ENCODE measurements around the gene CYP21A2. TPM values are rescaled to one million over a fixed set of nuclear protein-coding genes. Genes with fewer than 3 reads are reported as not detected.

The CYP21A2 gene
- total RNA-seq, 1 experiment from 2014 or later = not detected

DNA sequence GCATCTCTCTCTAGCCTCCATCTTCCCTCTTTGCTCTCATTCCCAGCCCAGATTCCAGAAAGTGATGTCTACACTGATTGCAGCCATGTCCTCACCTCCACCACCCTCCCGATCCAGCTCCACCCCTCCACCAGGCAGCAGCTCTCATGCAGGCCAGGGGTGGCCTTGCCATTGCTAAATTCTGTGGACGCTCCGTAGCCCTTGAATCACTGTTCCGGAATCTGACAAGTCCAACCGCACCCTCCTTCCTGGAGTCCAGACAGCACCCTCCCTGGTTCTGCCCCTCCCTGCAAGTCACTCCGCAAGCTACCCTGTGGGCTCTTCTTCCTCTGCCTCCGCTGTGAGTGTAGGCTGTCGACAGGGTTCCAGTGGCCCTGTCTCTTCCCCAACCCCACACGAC lies 44.7 kb downstream of the CYP21A2 start:
- peak; percentile 85 for DNase-seq (ENCODE audit: low read depth)

DNA sequence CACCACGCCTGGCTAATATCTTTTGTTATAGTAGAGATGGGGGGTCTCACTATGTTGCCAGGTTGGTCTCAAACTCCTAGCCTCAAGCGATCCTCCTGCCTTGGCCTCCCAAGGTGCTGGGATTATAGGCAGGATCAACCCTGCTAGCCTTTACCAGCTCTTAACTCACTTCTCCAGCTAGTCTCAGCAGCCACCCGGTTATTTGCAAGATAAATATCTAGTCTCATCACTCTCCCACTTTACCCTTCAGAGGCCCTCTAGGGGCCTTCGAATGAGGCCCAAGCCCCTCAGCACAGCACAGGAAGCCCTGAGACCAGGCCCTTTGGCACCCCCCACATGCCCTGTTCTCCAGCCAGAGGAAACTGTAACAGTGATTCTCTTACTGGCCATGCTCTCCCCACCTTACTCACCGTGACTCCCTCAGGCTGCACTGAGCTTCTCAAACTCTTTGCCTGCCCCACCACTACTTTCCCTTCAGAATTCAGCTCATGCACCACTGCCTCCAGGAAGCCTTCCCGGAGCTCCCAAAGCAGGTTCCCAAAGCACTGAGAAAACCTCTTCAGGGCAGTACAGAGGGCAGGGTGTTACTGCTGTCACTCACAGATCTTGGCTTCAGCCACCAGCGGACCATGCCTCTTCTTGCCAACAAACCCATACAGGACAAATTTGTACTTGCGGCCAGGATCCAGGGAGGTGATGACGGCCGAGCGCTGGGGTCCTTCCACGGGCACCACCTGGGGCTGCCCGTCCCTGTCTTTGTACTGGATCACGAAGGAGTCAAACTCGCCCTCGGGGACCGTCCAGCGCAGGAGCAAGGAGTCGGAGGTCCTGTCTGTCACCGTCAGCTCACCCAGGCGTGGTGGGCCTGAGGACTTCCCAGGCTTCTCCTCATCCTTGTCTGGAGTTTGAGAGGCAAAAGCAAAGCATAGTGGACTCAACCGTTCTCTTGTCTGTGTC lies 45.9 kb downstream of the CYP21A2 start:
- no peak for DNase-seq (ENCODE audit: low read depth)

DNA sequence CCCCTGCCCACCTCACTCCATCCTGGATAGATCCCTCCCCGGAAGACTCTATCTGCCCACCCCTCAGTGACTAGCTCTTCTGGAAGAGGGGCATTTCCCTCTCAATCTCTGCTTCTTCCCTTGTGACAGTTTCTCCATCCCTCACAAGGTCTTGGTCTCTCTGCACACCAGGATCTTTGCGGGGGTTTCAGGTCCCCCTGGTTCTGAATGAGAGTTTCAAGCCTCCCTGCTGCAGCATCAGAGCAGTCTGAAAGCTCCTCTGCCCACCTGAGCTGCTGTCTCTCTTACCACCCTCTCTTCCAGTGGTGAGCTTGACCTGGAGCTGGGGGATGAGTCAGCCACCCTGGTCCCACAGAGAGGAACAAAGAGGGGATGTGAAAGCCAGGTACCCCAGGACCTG lies 46.6 kb downstream of the CYP21A2 start:
- DNase-seq (ENCODE audit: low read depth) = no peak

DNA sequence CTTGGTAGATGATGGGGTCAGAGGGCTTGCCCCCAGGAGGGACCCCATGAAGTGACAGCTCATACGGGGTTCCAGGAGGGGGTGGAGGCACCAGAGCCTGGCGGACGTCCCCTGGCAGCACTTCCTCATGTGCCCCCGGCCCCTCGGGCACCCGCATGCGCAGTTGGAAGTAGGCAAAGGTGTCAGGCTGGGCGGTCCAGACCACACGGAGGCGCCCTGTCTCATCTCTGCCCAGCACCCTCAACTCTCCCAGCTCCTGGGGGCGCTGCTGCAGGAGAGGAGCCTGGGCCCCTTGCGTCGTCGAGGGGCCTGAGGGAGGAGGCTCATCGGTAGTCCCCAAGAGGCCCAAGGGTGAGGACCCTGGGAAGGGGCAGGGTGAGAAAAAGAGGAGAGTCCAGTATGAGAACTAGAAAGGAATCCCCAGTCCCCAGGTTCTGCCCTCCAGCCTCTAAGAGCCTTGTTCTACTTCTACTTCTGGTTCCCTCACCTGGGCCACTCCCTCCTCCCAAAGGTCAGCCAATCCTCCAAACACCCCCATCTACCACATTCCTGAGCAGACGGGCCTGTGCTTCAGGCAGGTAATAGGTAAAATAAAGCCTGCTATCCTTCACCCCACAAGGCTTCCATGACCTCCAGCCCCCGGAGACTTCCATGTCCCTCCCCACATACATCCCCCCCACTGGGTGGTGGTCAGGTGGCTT lies 47.7 kb downstream of the CYP21A2 start:
- no peak for DNase-seq (ENCODE audit: low read depth)

DNA sequence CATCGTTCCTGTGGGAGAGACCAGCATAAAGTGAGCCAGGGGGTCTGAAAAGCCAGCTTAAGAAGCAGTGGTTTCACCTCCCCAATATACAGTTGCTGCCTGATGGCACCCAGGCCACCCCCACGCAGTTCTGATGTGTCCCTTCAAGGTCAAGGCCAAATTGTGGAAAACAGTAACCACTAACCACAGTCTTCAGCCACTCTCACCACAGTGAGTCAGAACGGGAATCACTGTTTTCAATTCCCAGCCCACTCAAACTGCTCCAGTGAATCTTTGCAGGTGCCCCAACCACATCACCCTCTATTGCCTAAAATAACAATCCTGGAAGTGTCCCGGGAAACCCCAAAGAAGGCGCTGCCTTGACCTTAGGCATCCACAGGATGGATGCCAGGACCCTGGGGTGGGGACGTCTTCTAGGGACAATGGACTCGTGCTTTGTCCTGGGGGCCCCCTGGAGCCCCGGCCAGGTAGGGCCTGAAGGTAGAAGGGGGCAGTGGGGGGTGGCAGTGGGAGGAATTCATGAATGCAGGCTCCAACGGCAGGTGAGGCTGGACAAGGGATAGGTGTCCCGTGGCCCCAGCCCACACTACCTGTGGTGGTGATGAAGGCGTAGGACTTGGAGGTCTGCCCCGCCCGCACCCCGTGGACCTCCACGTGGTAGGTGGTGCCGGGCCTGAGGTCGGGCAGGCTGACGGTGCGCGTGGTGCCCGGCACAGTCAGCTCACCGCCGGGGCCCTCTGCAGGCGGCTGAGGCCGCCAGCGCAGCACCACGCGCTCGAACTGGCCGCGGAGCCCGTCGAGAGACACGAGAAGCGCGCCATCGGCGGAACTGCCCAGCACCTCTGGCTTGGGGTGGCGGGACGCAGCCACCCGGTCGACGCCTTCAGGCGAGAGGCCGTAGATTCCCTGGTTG lies 48.7 kb downstream of the CYP21A2 start:
- DNase-seq (ENCODE audit: low read depth) = peak; percentile 92

DNA sequence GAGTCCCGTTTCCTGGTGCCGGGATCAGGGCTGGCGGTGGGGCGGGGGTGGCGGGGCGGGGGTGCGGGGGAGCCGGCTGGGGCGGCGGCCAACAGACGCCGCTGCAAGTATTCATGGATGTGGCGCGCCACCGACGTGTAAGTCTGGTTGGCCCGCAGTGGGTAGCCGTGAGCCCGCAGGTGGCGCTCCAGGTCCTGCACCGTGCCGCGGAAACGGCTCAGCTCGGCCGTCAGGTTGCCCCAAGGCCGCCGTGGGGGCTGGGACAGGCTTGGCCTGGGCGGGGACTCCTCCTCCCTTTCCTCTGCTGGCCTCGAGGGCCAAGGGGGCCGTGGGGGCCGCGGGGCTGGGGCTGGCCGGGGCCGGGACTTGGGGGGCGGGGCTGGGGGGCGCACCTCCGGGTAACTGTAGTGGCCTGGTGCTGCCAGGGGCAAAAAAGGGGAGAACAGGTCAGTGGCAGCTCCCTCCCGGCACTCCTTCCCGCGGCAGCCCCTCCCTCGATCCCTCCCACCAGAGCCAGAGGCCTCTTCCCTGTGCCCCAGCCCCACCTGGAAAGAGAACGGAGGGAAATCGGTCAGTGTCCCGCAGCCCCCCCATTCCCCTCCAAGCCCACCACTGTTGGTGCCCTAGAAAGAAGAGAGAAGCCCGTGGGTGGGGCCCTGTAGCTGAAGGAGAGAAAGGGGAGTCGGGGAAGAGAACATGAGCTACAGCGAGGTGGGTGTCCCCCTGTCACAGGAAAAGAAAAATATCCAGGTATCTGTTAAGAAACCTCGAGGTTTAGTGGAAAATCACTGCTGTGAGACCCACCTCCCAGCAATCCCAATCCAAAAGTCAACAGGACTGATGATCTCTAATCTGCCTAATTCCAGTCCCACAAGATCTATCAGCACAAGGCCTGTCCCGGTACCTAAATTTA lies 49.6 kb downstream of the CYP21A2 start:
- peak; percentile 59 for DNase-seq (ENCODE audit: low read depth)

DNA sequence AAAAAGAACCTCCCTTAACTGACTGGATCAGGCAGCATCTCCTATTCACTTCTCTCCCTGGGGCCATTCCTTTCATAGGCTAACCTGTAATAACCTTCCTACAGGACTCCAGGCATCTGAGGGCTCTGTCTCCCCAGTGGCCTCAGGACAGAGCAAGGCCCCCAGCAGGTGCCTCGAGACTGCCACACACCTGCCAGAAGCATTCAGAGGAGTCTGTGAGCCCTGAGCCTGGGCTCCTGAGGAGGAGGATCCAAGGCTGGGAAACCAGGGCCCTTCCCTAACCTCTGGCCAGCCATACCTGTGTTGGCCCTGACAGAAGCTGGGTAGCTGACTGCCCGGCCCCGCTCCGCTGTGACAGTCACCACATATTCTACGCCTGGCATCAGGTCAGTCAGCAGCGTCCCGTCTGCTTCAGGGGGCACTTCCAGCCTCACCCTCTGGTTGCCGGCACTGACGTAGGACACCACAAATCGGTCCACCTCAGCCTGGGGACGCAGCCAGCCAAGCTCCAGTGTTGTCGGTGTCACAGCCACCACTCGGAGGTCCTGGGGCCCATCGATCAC lies 50.4 kb downstream of the CYP21A2 start:
- DNase-seq (ENCODE audit: low read depth) = no peak

DNA sequence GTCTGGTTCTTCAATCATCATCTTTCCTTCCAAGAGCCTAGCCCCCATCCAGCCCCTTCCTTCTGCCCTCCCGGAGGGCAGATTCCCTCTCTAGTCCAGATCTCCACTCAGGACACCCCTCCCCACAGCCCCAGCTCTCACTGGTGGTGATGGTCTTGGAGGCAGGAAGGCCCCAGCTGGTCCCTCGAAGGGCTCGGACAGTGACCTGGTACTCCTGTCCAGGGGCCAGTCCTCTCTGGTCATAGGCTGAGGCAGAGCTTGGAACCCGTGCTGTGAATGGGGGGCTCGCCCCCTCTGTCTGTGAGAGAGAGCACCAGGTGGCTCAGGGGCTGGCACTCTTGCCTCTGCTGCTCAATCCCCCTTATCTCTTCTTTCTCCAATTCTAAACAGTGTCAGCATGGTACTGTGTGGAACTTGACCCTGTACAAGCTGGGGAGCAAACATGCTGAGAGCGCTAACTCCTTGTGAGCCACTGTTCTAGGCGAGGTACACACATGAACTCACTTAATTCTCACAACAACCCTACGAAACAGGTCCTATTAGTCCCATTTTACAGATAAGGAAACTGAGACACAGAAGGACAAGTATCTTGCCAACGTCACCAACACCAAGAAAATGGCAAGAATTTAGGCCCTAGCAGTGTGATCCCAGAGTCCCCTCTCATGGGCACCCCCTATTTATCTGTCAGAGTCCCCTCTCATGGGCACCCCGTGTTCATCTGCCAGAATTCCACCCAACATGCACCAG lies 51.0 kb downstream of the CYP21A2 start:
- no peak for DNase-seq (ENCODE audit: low read depth)

Other genes starting within 250 kb of the CYP21A2 start
- 33.1 and 51.2 TPM in 2 replicates for gene VARS1, start 242.7 kb upstream of the CYP21A2 start, total RNA-seq (2014; rRNA removed; shearing (Covaris generic))
- gene LSM2, start 231.4 kb upstream of the CYP21A2 start, total RNA-seq (2014; rRNA removed; shearing (Covaris generic)) = 162 and 306 TPM in 2 replicates
- gene HSPA1L, start 223.1 kb upstream of the CYP21A2 start, total RNA-seq (2014; rRNA removed; shearing (Covaris generic)) = 0.30 and 2.5 TPM in 2 replicates
- gene HSPA1A, start 222.9 kb upstream of the CYP21A2 start, total RNA-seq (2014; rRNA removed; shearing (Covaris generic)) = 163 and 238 TPM in 2 replicates
- gene HSPA1B, start 210.7 kb upstream of the CYP21A2 start, total RNA-seq (2014; rRNA removed; shearing (Covaris generic)) = 185 and 359 TPM in 2 replicates
- gene NEU1, start 175.6 kb upstream of the CYP21A2 start, total RNA-seq (2014; rRNA removed; shearing (Covaris generic)) = 210 and 218 TPM in 2 replicates
- 0.20 TPM in 1 of 2 replicates, not detected in the other for gene SLC44A4, start 159.4 kb upstream of the CYP21A2 start, total RNA-seq (2014; rRNA removed; shearing (Covaris generic))
- gene EHMT2, start 140.7 kb upstream of the CYP21A2 start, total RNA-seq (2014; rRNA removed; shearing (Covaris generic)) = 51.0 and 73.4 TPM in 2 replicates
- 0.76 and 2.3 TPM in 2 replicates for gene ZBTB12, start 136.3 kb upstream of the CYP21A2 start, total RNA-seq (2014; rRNA removed; shearing (Covaris generic))
- gene C2, start 110.7 kb upstream of the CYP21A2 start, total RNA-seq (2014; rRNA removed; shearing (Covaris generic)) = 2.9 and 3.3 TPM in 2 replicates
- 7.8 and 8.4 TPM in 2 replicates for gene CFB, start 92.3 kb upstream of the CYP21A2 start, total RNA-seq (2014; rRNA removed; shearing (Covaris generic))
- gene NELFE, start 79.4 kb upstream of the CYP21A2 start, total RNA-seq (2014; rRNA removed; shearing (Covaris generic)) = 201 and 228 TPM in 2 replicates
- gene SKIC2, start 79.2 kb upstream of the CYP21A2 start, total RNA-seq (2014; rRNA removed; shearing (Covaris generic)) = 60.4 and 72.3 TPM in 2 replicates
- gene DXO, start 66.3 kb upstream of the CYP21A2 start, total RNA-seq (2014; rRNA removed; shearing (Covaris generic)) = 26.8 and 33.3 TPM in 2 replicates
- 4.1 and 5.6 TPM in 2 replicates for gene C4A, start 56.4 kb upstream of the CYP21A2 start, total RNA-seq (2014; rRNA removed; shearing (Covaris generic))
- 3.0 and 3.1 TPM in 2 replicates for gene C4B, start 23.6 kb upstream of the CYP21A2 start, total RNA-seq (2014; rRNA removed; shearing (Covaris generic))
- gene TNXB, start 70.9 kb downstream of the CYP21A2 start, total RNA-seq (2014; rRNA removed; shearing (Covaris generic)) = 0.10 TPM in 1 of 2 replicates, not detected in the other
- 25.3 and 30.3 TPM in 2 replicates for gene ATF6B, start 89.8 kb downstream of the CYP21A2 start, total RNA-seq (2014; rRNA removed; shearing (Covaris generic))
- gene FKBPL, start 91.9 kb downstream of the CYP21A2 start, total RNA-seq (2014; rRNA removed; shearing (Covaris generic)) = 10.2 and 14.5 TPM in 2 replicates
- 0.12 TPM in 1 of 2 replicates, not detected in the other for gene PRRT1, start 113.5 kb downstream of the CYP21A2 start, total RNA-seq (2014; rRNA removed; shearing (Covaris generic))
- 11.3 and 12.3 TPM in 2 replicates for gene PPT2, start 115.7 kb downstream of the CYP21A2 start, total RNA-seq (2014; rRNA removed; shearing (Covaris generic))
- gene EGFL8, start 126.2 kb downstream of the CYP21A2 start, total RNA-seq (2014; rRNA removed; shearing (Covaris generic)) = 0.89 and 1.6 TPM in 2 replicates
- 101 and 120 TPM in 2 replicates for gene AGPAT1, start 137.7 kb downstream of the CYP21A2 start, total RNA-seq (2014; rRNA removed; shearing (Covaris generic))
- 158 and 159 TPM in 2 replicates for gene RNF5, start 140.0 kb downstream of the CYP21A2 start, total RNA-seq (2014; rRNA removed; shearing (Covaris generic))
- gene AGER, start 145.8 kb downstream of the CYP21A2 start, total RNA-seq (2014; rRNA removed; shearing (Covaris generic)) = 0.07 and 0.15 TPM in 2 replicates
- gene PBX2, start 151.8 kb downstream of the CYP21A2 start, total RNA-seq (2014; rRNA removed; shearing (Covaris generic)) = 20.3 and 29.8 TPM in 2 replicates
- gene GPSM3, start 154.2 kb downstream of the CYP21A2 start, total RNA-seq (2014; rRNA removed; shearing (Covaris generic)) = 12.9 and 13.9 TPM in 2 replicates
- 1.7 and 2.2 TPM in 2 replicates for gene NOTCH4, start 185.7 kb downstream of the CYP21A2 start, total RNA-seq (2014; rRNA removed; shearing (Covaris generic))

Measured in M059J (cell line).